ENCODE measurements around the gene HSPB1.

HSPB1 gene

GRCh38 chr7:76336094-76336493 is 33.6 kb downstream of the HSPB1 start:
- peaks cover 71% of the 10 kb centered on the region for H3K36me3 ChIP-seq
- no peaks in the 10 kb centered on the region for H3K9me3 ChIP-seq
- no peaks in the 10 kb centered on the region for H3K27me3 ChIP-seq
- TF ChIP-seq CTCF (IDR thresholded peaks at IDR 0.05; ENCODE audit: low read depth, low read length) = no peak
- DNase-seq = no peak
- H3K4me3 ChIP-seq (ENCODE audit: low read depth, low read length) = no peak overlapping the region
- no peaks in the 10 kb centered on the region; the same call in none of the 2 replicates for H3K4me1 ChIP-seq

GRCh38 chr7:76337147-76337546 is 34.7 kb downstream of the HSPB1 start:
- DNase-seq = no peak
- Histone ChIP-seq H3K4me3 (ENCODE audit: low read depth, low read length) (no peak overlapping the region), H3K27me3 (no peaks in the 10 kb centered on the region), H3K9me3 (no peaks in the 10 kb centered on the region), H3K36me3 (peaks cover 70% of the 10 kb centered on the region), H3K4me1 (no peaks in the 10 kb centered on the region; the same call in none of the 2 replicates)
- TF ChIP-seq CTCF (IDR thresholded peaks at IDR 0.05; ENCODE audit: low read depth, low read length) = no peak

GRCh38 chr7:76338298-76339084 is 36.0 kb downstream of the HSPB1 start:
- H3K9me3 ChIP-seq = no peaks in the 10 kb centered on the region
- H3K4me3 ChIP-seq (ENCODE audit: low read depth, low read length) = no peak overlapping the region
- H3K27me3 ChIP-seq = no peaks in the 10 kb centered on the region
- H3K4me1 ChIP-seq = no peaks in the 10 kb centered on the region; the same call in none of the 2 replicates
- no peak for DNase-seq
- H3K36me3 ChIP-seq = peaks cover 74% of the 10 kb centered on the region
- no peak for TF ChIP-seq CTCF (IDR thresholded peaks at IDR 0.05; ENCODE audit: low read depth, low read length)

GRCh38 chr7:76340617-76341131 is 38.2 kb downstream of the HSPB1 start:
- Histone ChIP-seq H3K4me3 (ENCODE audit: low read depth, low read length) (no peak overlapping the region), H3K36me3 (peaks cover 86% of the 10 kb centered on the region), H3K4me1 (no peaks in the 10 kb centered on the region; the same call in 1 of the 2 replicates), H3K27me3 (no peaks in the 10 kb centered on the region), H3K9me3 (no peaks in the 10 kb centered on the region)
- DNase-seq = no peak
- no peak for TF ChIP-seq CTCF (IDR thresholded peaks at IDR 0.05; ENCODE audit: low read depth, low read length)

- peaks cover 93% of the 10 kb centered on the region for H3K36me3 ChIP-seq
- TF ChIP-seq CTCF (IDR thresholded peaks at IDR 0.05; ENCODE audit: low read depth, low read length) = no peak
- no peak for DNase-seq
Observed at GRCh38 chr7:76342222-76342621, 39.7 kb downstream of the HSPB1 start.

GRCh38 chr7:76343294-76343930 is 40.9 kb downstream of the HSPB1 start:
- H3K36me3 ChIP-seq = peaks cover 95% of the 10 kb centered on the region
- H3K9me3 ChIP-seq = no peaks in the 10 kb centered on the region
- DNase-seq = no peak
- no peak for TF ChIP-seq CTCF (IDR thresholded peaks at IDR 0.05; ENCODE audit: low read depth, low read length)
- H3K27me3 ChIP-seq = no peaks in the 10 kb centered on the region
- H3K4me1 ChIP-seq = no peaks in the 10 kb centered on the region
- H3K4me3 ChIP-seq (ENCODE audit: low read depth, low read length) = no peak overlapping the region

More at GRCh38 chr7:76342222-76342621, 39.7 kb downstream of the HSPB1 start:
- Histone ChIP-seq H3K27me3 (no peaks in the 10 kb centered on the region), H3K4me1 (no peaks in the 10 kb centered on the region; the same call in 1 of the 2 replicates), H3K9me3 (no peaks in the 10 kb centered on the region), H3K4me3 (ENCODE audit: low read depth, low read length) (no peak overlapping the region)

All from BE2C (cell line).